Right lobe of liver (tissue), 4 donors: ENCODE measurements around the gene CDYL2.

Experiments
- POLR2A ChIP-seq: fragments of 450-650 bp; IDR thresholded peaks from one replicate; pipeline ENCODE4 v1.6.1; 2017; ENCODE audit warnings: antibody characterized with exemption, mild to moderate bottlenecking
- TF ChIP-seq, protein P1 (sequence below), 4 donors: fragments of 200-600 bp in 3 of 4; fragments of 450-650 bp in 1 of 4; IDR thresholded peaks; one replicate each; pipeline versions ENCODE4 v1.5.1 to v1.8.0; 2016 to 2022; ENCODE audit warnings: antibody characterized with exemption in 4 of 4, mild to moderate bottlenecking in 2 of 4
- donor health status: DM: no; HTN: no; CAD: no.
- donor health status: DM: no; HTN: no; CAD: no.
- donor health status: DM: no; HTN: yes; CAD: no.

DNA sequence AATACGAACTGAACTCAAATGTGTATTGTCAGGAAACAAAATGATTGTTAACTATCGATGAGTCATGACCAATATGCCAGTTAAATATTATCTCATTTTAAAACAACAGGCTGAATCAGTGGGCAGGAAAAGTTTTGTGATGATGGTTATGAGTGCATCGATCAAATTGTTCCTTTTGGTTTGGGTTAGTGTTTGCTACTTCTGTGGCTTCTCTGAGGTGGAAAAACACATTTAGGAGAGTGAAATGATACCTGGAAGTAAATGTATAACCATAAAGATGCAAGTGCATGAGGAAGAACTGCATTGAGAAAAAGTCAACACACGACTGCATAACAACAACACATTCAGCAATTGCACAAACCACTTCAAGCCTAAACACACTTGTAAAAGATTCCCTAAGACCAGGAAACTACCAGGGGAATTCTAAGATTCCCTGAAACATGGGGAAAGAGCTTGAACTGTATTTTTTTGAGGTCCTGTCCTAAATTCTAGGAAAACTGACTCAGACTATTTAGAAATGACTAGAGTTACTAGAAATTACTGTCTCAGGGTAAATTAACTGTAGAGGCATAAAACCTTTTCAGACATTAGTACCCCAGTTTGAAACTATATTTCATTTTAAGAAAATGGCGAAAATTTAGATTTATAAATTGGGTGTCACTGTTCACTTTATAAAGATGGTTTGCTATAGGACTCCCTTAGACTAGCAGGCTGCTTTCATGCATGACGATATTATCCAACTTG lies 44.8 kb downstream of the CDYL2 start:
- TF ChIP-seq, protein P1, sequence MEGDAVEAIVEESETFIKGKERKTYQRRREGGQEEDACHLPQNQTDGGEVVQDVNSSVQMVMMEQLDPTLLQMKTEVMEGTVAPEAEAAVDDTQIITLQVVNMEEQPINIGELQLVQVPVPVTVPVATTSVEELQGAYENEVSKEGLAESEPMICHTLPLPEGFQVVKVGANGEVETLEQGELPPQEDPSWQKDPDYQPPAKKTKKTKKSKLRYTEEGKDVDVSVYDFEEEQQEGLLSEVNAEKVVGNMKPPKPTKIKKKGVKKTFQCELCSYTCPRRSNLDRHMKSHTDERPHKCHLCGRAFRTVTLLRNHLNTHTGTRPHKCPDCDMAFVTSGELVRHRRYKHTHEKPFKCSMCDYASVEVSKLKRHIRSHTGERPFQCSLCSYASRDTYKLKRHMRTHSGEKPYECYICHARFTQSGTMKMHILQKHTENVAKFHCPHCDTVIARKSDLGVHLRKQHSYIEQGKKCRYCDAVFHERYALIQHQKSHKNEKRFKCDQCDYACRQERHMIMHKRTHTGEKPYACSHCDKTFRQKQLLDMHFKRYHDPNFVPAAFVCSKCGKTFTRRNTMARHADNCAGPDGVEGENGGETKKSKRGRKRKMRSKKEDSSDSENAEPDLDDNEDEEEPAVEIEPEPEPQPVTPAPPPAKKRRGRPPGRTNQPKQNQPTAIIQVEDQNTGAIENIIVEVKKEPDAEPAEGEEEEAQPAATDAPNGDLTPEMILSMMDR (IDR thresholded peaks at IDR 0.05), result no peak
- TF ChIP-seq POLR2A, result no peak
